Endothelial cell of umbilical vein (primary cell): ENCODE results near the gene PAQR7.

Source experiments
- JUN ChIP-seq: IDR thresholded peaks from 2 replicates; pipeline ENCODE4 v1.6.1; 2011; ENCODE audit warnings: borderline replicate concordance, low read depth; ENCODE audit not compliant: insufficient read length, insufficient read depth
- POLR2A ChIP-seq: IDR thresholded peaks from 2 replicates; pipeline ENCODE4 v1.6.1; 2012; ENCODE audit warnings: low read depth, mild to moderate bottlenecking, control low read depth, low read length
- TF ChIP-seq, protein P1 (sequence below), 2 donors: IDR thresholded peaks; 1 replicate in 1 of 2; 2 replicates in 1 of 2; pipeline ENCODE4 v1.5.1; 2011; ENCODE audit warnings: low read length in 2 of 2, mild to moderate bottlenecking in 2 of 2, moderate library complexity in 2 of 2, control low read depth in 1 of 2, inconsistent platforms in 1 of 2, low read depth in 1 of 2; ENCODE audit not compliant: insufficient read depth in 1 of 2; ENCODE audit errors: extremely low read depth in 1 of 2

DNA sequence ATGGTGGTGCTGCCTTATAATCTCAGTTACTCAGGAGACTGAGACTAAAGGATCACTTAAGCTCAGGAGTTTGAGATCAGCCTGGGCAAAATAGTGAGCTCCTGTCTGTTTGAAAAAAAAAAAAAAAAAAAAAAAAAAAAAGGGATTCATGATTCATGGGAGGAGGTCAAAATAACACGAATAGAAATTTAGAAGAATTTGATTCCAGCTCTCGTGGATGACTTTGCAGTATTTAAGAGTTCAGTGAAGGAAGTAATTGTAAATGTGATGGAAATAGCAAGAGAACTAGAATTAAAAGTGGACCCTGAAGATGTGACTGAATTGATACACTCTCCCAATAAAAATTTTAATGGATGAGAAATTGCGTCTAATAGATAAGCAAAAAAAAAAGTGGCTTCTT, 32.0 kb downstream of the PAQR7 start:
- TF ChIP-seq, protein P1, sequence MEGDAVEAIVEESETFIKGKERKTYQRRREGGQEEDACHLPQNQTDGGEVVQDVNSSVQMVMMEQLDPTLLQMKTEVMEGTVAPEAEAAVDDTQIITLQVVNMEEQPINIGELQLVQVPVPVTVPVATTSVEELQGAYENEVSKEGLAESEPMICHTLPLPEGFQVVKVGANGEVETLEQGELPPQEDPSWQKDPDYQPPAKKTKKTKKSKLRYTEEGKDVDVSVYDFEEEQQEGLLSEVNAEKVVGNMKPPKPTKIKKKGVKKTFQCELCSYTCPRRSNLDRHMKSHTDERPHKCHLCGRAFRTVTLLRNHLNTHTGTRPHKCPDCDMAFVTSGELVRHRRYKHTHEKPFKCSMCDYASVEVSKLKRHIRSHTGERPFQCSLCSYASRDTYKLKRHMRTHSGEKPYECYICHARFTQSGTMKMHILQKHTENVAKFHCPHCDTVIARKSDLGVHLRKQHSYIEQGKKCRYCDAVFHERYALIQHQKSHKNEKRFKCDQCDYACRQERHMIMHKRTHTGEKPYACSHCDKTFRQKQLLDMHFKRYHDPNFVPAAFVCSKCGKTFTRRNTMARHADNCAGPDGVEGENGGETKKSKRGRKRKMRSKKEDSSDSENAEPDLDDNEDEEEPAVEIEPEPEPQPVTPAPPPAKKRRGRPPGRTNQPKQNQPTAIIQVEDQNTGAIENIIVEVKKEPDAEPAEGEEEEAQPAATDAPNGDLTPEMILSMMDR (IDR thresholded peaks at IDR 0.05; ENCODE audit: extremely low read depth in 1 of 2, insufficient read depth in 1 of 2, low read depth in 1 of 2, low read length in 2 of 2): no peak
- no peak for TF ChIP-seq POLR2A
- no peak for TF ChIP-seq JUN
